DMS 273 (cell line): ENCODE measurements around the gene EVC.
"Not testable (repeated sequence)": the region's sequence is repeated elsewhere in the genome, so short reads cannot be mapped to it uniquely, and the experiment has no call there.

Experiments
- DNase-seq: peaks from one replicate; lab custom pipeline; 2025; ENCODE audit not compliant: unreplicated experiment; lab: John Stamatoyannopoulos, UW

The EVC gene

DNA sequence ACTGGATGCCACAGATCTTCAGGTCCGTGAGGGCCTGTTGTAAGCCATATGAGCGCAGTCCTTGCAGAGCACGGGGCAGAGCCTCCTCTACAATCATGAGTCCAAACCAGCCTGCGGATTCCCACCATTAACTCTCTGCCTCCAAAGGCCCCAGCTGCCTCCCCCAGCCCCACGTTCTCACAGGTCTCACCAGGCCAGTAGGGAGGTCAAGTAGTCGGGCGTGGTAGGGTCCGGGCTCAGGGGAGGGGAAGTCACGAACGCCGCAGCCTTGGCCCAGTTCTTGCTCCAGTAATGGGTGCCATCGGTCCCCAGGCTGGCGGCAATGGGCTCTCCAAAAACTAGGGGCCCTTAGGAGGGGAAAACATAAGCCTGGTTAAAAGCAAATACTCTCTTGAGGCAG lies 128.3 kb downstream of the EVC start:
- no peak for DNase-seq

DNA sequence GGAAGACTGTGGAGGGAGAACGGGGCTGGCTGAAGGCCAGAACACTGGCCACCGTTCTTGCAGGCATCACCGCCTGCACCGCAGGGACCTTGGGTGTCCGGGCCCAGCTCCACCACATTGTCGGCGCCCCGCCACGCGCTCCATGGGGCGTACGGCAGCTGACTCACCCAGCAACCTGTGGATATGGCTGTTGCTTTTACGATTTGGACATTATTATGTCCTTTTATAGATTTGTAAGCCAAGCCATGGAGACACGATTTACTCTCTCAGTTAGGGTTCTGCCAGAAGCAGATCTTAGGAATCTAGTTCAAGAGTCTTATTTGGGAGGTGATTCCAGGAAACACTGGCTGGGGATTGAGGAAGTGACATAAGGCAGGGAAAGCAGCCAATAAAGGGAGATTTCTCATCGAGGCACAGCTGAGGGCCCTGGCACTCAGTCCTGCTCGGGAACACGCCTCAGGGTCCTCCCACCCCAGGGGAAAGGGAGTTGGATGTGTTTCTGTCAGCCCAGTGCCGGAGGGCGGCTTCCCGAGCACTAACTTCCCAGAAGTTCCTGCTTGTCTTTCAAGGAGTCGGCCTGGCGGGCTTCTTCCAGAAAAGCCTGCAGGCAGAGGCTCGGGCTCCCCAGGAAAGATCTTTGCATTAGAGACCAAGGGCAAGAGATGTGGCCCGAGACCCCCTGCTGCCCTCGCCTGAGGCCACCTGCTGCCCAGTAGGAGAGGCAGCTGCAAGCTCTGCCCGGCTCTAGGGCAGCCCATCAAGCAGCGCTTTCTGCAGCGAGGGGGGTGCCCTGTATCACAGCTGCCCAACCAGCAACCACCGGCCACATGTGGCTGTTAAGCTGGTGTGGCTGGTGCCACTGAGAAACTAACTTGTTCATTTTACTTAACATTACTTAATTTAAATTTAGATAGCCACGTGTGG lies 129.0 kb downstream of the EVC start:
- peak; percentile 6 for DNase-seq

DNA sequence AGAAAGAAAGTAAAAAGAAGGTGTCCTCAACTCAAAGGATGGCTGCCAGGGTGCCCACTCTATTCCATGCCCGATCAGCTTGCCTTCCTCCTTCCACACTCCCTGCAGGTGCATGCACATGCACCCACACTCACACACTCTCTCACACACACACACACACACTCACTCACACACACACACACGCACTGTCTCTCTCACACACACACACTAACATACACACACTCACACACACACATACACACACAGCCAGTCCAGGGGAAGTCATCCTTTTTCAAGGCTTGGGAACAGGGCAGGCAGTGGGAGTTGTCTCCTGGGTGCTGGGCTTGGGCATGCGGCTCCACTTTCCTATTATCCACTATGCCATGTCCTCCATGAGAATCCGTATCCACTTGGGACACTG lies 131.5 kb downstream of the EVC start:
- DNase-seq = no peak

DNA sequence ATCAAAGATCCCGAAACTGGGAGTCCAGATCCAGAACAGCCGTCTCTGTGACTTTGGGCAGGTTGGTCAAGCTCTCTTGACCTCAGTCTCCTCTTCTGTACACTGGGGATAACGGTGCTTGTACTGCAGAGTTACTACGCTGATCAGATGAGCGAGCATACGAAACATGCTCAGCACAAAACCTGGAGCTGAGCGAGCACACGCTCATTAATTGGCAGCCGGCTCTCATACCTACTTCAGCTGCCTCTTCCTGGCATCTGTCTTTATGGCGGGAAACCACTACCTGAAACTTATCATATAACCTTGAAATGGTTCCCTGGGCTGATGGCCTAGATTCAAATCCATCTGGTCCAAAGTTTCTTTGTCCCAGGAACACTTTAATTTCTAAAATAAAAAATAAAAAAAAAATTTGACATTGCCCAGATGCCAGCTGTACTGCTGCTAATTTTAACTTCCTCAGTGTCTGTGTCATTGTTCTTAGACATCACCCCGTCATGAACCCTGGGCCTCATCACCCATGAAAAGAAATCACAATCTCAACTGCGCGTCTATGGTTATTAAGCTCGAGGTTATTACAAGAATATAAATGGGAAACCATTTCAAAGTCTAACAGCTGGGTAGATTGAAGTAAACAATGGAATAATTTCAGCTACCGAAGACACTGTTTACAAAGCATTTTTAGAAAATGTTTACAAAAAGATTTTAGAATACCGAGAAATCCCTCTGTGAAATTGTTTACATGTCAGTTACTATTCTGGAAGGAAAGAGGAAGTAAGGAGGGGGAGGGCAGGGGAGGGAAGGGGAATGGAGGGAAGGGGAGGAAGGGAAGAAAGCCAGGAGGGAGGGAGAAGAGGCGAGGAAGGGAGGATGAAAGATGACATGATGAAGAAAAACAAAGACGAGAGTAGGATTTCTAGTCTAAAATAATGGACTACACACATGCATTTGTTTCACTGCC lies 132.9 kb downstream of the EVC start:
- DNase-seq = no peak

DNA sequence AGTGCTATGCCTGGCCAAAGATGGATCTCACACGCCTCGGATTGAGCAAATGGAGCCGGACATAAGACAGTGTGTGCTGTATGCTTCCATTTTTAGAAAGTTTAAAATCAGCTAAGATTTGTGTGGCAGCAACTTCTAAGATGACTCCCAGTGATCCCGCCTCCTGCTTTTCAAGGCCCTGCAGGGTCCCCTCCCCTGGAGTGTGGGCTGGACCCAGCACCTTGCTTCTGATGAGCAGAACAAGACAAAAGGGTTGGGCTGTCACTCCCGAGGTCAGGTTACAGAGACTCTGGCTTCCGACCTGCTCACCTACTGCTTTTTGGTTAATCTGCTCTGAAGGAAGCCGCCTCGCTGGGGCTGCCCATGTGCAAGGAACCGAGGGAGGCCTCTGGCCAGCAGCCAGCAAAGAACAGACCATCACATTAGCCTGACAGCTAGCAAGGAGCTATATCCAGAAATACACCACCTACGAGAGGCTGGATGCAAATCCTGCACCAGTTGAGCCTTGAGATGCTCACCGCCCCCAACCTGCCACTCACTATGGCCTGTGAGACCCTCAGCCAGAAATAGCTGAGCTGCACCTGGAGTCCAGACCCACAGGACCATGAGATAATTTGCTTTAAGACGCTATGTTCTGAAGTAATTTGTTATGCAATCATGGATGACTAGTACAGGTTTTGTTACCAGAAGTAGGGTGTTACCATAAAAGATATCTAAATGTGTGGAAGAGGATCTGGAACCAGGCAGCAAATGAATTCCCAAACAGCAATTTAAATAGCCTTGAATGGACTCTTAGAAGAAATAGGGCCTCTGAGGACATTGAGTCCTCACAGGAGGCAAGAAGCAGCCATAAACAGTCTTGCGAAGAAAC lies 134.3 kb downstream of the EVC start:
- DNase-seq = peak; percentile 5

DNA sequence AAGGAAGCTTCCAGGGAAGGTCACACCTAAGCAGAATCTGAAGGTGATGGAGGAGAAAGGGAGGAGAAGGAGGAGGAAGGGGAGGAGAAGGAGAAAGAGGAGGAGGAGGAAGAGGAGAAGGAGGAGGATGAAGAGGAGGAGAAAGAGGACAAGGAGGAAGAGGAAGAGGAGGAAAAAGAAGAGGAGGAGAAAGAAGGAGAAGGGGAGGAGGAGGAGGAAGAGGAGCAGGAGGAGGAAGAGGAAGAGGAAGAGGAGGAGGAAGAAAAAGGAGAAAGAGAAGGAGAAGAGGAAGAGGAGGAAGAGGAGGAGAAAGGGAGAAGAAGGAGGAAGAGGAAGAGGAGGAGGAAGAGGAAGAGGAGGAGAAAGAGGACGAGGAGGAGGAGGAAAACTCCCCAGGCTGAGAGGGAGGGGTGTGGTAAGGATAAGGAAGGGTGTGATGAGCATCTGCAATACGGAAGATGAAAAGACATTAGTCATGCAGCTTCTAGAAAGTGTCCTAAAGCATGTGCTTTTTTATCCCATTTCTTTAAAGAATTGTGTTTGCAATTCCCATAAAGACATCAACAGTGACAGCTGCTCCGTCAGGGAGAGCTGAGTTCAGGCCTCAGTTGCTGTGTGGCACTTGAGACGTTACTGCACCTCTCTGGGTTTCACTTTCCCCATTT lies 140.8 kb downstream of the EVC start:
- no peak for DNase-seq

DNA sequence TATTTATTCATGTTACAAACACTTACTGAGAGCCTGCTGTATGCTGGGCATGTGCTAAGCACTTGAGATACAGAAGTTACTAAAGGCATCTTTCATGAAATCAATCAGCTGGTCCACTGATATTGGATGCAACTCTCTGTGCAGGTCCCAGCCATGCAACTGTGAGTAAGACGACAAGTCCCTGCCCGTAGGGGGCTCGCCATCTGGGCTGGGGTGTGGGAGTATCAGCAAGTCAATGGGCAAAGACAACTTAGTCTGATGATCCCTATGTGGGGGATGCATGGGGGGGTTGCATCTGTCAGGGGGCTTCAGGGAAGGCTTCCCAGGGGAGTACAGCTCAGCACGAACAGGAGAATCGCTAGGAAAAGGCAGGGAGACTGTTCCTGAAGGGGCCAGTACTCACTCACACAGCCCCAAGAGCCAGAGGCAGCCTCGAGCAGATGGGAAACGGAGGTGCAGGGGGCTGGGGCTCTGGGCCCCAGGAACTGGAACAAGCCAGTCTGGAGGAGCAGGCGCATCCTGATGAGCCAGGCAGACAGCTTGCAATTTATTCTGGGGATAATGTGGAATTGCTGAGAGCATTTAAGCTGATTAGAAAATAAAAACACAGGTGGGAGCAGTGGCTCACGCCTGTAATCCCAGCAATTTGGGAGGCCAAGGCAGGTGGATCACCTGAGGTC lies 141.7 kb downstream of the EVC start:
- DNase-seq = peak; percentile 45

DNA sequence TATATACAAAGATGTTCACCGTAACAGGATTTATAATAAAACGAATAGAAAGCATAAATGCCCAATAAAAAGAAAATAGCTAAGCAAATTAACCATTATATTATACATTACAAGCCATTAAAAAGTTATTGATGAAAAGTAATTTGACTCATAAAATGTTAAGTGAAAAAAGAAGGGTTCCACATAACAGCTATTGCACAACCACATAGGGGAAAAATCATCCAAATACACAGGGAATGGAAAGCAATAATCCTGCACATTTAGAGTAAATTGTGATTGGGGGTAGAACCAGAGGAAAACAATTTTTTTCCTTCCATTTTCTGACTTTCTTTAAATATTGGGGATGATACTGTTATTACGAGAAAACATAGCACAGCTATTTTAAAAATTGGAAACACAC lies 143.9 kb downstream of the EVC start:
- no peak for DNase-seq

DNA sequence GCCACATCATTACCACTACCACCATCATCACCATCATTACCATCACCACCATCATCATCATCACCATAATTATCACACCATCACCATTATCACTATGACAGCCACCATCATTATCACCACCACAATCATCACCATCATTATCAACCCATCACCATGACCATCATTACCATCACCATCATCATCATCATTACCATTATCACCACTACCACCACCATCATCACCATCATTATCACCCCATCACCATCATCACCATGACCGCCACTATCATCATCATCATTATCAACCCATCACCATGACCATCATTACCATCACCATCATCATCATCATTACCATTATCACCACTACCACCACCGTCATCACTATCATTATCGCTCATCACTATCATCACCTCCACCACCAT lies 145.4 kb downstream of the EVC start:
- DNase-seq = not testable (repeated sequence)

DNA sequence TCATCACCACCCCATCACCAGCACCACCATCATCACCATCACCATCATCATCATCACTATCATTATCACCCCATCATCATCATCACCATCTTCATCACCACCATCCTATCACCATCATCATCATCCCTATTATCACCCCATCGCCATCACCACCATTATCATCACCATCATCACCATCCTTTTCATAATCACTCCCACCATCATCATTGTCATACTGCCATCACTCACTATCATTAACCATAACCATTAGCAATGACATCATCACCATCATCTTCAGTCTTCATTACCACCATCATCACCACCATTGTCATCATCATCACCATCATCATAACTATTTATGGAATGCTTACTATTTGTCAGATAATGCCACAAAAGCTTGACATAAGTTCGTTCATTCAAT lies 146.2 kb downstream of the EVC start:
- no peak for DNase-seq

DNA sequence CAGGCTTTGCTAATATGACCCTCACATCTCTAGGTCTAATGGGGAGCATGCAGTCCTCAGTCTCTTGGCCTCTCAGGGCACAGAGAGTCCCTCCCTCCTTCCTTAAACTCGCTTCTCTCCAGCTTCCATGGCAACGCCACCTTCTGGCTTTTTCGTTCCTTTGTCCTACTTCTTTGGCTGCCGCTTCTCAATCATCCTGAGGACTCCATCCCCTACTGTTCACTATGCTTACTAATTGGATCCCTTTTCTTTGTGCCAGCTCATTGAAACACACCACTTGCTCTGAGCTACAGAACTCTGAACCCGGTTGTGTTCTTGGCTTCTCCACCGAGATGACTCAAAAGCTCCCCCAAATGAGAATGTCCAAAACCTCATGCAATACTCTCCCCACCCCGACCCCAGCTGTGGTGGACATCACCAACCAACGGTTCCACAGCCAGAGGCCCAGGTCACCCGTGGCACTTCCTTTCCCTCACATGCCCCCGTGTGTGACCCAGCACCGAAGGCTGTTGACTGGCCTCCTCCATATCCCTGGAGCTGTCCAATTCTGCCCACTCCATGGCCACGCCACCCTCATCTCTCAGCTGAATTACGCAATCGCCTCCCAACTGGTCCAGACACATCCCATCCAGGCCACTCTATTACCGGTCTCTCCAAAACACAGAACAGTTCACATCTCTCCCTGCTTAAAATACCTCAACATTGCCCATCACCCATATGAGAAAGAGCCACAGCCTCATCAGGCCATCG lies 147.2 kb downstream of the EVC start:
- DNase-seq = no peak

DNA sequence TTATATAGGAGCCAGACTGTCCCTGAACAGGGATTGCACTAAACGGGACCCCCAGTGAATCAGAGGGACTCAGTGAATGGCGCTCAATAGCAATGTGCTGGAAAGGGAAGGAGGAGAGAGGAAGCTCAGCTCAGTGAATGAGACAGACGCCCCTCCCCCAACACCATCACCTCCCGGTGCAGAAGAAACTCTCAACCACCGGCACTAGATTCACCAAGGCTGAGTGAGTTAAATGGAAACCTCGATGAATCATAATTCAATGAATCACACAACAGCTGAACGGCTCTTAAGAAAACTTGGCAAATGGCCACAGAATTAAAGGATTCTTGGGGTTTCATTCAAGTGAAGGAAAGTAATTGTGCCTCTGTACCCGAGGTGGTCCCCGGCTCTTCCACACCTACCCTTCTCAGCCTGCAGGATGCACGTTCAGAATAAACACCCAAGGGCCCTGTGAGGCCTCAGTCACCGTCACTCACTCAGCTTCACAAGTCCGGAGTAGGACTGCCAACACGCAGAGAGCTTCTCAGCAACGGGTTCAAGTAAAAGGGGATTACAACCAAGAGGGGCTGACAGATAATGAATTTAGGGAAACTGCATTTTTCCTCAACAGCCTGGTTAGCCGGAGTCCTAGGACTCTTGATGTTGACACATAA lies 152.6 kb downstream of the EVC start:
- peak; percentile 54 for DNase-seq
